ENCODE results near the gene CIZ1. TPM values are rescaled to one million over a fixed set of nuclear protein-coding genes. Genes with fewer than 3 reads are reported as not detected.

CIZ1 gene
- total RNA-seq, 4 donors from 2014 or later = 46.0 to 103 (median 59.9) TPM

GRCh38 chr9:128153947-128154695 lies 37.3 kb downstream of the CIZ1 start:
- TF ChIP-seq CTCF (IDR thresholded peaks at IDR 0.05; ENCODE audit: low read depth) = no peak

- no peak for TF ChIP-seq CTCF (IDR thresholded peaks at IDR 0.05; ENCODE audit: low read depth)
These were observed 38.1 kb downstream of the CIZ1 start for GRCh38 chr9:128153060-128153946.

- TF ChIP-seq CTCF (IDR thresholded peaks at IDR 0.05; ENCODE audit: low read depth) = no peak
These were observed 39.0 kb downstream of the CIZ1 start for GRCh38 chr9:128152133-128153059.

GRCh38 chr9:128151309-128152132 lies 39.9 kb downstream of the CIZ1 start:
- TF ChIP-seq CTCF (IDR thresholded peaks at IDR 0.05; ENCODE audit: low read depth) = no peak

GRCh38 chr9:128150594-128151308 lies 40.6 kb downstream of the CIZ1 start:
- no peak for TF ChIP-seq CTCF (IDR thresholded peaks at IDR 0.05; ENCODE audit: low read depth)

GRCh38 chr9:128149951-128150593 lies 41.3 kb downstream of the CIZ1 start:
- no peak for TF ChIP-seq CTCF (IDR thresholded peaks at IDR 0.05; ENCODE audit: low read depth)
